HG03521 (cell line): ENCODE results near the gene CRYGD.
"Not testable (repeated sequence)": the region's sequence is repeated elsewhere in the genome, so short reads cannot be mapped to it uniquely, and the experiment has no call there.

Experiments
- ATAC-seq: cut with Tn5 transposase; IDR thresholded peaks from one replicate; pipeline ENCODE4 v1.9.1; 2021; ENCODE audit warnings: mild to moderate bottlenecking, moderate library complexity; ENCODE audit not compliant: unreplicated experiment

The CRYGD gene

GRCh38 chr2:208124013-208124715, at the start of gene CRYGD:
TSS of gene CRYGD (minus strand) at chr2:208124524. CDS start at chr2:208124473, 51 bp downstream.
- not testable (repeated sequence) for ATAC-seq

GRCh38 chr2:208172125-208172524, 47.8 kb upstream of the CRYGD start:
- no peak for ATAC-seq

DNA sequence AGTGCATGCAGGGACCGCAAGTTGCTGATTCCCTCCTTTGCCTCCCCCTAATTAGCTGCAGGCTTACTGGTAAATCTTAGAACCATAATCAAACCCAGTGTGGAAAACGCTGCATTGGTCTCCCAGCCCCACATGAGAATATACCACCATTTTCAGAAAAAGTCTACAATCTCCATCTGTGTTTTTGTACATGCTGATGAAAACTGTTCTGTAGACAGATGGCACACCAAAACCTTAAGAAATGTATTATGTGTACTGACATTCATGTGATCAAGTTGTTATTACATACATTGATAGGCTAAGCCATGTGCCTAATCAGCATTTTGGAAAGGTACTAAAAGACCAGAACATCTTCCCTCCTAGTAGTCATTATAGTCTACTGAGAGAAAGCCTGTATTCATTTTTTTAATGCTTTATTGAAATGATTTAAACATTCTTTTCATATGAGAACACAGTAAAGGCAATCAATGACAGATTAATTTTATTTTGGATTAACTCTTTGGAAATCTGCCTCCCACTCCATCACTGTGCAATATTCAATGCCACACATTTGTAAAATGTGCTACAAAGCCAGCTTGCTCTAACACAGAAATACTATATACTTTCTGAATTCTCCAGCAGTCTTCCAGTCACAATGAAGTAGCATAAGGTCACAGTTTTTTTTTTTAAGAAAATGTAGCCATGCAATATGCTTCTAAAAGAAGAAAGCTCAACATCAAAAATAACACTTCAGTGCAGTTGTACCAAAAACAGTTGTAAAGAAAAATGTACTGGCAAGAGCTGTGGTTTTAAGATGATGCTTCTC, 40.8 kb upstream of the CRYGD start:
- no peak for ATAC-seq

GRCh38 chr2:208163489-208163888, 39.2 kb upstream of the CRYGD start, which contains the start of gene CRYGA:
TSS of gene CRYGA (minus strand) at chr2:208163589. CDS start at chr2:208163556, 33 bp downstream.
- no peak for ATAC-seq

- no peak for ATAC-seq
Measured at GRCh38 chr2:208156439-208156838, 32.1 kb upstream of the CRYGD start.

DNA sequence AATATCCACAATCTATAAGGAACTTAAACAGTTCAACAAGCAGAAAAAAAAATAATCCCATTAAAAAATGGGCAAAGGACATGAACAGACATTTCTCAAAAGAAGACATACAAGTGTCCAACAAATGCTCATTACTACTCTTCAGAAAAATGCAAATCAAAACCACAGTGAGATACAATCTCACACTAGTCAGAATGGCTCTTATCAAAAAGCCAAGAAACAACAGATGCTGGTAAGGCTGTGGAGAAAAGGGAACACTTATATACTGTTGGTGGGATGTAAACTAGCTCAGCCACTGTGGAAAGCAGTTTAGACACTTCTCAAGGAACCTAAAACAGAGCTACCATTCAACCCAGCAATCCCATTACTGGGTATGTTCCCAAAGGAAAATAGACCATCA, 28.8 kb upstream of the CRYGD start:
- ATAC-seq, result no peak

DNA sequence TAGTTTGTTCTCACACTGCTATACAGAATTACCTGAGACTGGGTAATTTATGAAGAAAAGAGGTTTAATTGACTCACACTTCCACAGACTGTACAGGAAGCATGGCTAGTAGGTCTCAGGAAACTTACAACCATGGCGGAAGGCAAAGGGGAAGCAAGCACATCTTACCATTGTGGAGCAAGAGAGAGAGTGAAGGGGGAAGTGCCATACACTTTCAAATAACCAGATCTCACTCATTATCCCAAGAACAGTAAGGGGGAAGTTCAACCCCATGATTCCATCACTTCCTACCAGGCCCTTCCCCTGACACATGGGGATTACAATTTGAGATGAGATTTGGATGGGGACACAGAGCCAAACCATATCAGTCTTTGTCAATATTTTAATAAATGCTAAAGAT, 26.6 kb upstream of the CRYGD start:
- ATAC-seq, result no peak

- ATAC-seq, result no peak
Measured at GRCh38 chr2:208150094-208150493, 25.8 kb upstream of the CRYGD start.

DNA sequence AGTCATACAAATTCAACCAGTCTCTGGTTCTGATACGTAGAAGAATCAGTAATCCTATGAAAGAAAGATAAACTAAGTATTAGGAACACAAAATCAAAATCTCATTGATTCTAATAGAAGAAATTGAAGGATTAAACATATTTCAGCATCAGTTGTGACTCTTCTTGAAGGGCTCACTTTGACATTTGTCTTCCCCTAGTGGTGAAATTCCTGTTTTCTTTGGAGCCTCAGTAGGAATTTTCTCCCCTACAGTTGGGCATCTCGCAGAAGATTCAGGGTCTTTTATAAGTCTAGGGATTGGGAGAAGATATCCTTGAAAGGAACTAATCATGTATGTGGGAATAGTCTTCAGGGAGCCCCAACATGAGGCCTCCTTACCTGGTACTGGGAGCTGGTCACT, 24.5 kb upstream of the CRYGD start:
- no peak for ATAC-seq

- no peak for ATAC-seq
Measured at GRCh38 chr2:208147759-208148158, 23.4 kb upstream of the CRYGD start.

DNA sequence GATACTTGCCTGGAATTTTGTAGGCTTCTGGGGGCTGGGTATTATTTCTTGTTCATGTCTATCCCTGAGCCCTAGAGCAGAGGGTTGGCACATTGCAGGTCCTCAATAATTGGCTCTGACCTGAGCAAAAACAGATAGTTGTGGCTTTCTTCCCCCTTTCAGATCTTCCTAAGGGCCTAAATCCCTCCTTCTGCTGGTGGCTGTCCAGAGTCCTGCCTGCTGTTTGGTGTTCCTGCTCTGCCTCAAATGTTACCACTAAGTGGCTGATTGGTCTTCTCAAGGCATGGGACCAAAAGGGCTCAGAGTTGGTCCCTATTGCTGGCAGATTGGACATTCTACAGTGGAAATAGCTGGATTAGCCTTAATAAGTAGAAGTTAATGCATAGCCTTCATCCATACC, 22.7 kb upstream of the CRYGD start:
- no peak for ATAC-seq

DNA sequence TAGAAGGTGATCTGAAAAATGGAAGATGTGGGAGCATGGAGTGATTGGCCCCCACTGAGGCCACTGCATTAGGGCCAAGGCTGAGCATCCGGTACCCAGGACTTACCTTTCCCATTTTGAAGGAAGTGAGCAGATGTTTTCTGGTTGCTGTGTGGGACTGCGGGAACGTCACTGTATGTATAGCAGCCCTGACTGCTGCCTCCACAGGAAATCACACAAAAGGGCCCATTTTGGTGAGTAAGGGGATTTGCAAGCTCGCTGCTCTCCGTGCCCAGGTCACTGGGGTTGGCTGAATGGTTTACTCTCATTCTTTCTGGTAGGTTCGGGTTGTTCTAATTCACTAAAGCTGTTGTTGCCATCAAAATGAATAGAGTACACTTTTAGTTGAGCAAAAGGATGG, 21.7 kb upstream of the CRYGD start, which contains the start of gene CRYGB:
Gene CRYGB (minus strand): TSS at position 153 of the 400 bp plus-strand sequence. CDS start 38 bp downstream, at position 115.
- no peak for ATAC-seq

DNA sequence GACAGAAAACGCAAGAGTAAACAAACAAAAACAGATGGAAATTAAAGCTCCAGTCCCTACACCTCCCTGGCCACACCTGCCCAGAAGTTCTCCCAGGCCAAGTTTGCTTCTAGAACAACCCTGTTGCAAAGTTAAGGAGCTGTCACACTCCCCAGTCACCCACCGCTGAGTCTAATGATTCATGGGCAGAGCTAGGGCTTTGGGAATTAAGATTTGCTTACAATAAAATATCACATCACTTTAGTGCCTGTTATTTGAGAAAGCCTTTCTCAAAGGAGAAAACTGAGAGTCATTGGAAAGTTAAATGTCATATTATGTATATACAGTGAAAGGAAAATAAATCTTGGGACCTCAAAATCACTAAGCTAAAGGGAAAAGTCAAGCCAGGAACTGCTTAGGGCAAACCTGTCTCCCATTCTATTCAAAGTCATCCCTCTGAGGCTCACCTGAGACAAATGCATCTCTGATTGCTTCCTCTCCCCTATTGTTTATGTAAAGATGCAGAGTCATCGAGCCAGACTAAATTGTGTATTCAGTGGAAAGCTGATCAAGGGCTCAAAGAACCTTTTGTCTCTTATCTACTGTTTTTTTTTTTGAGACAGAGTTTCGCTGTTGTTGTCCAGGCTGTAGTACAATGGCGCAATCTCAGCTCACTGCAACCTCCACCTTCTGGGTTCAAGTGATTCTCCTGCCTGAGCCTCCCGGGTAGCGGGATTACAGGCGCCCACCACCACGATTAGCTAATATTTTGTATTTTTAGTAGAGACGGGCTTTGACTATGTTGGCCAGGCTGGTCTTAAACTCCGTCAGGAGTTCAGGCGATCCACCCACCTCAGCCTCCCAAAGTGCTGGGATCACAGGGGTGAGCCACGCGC, 18.8 kb upstream of the CRYGD start:
- ATAC-seq, result no peak

DNA sequence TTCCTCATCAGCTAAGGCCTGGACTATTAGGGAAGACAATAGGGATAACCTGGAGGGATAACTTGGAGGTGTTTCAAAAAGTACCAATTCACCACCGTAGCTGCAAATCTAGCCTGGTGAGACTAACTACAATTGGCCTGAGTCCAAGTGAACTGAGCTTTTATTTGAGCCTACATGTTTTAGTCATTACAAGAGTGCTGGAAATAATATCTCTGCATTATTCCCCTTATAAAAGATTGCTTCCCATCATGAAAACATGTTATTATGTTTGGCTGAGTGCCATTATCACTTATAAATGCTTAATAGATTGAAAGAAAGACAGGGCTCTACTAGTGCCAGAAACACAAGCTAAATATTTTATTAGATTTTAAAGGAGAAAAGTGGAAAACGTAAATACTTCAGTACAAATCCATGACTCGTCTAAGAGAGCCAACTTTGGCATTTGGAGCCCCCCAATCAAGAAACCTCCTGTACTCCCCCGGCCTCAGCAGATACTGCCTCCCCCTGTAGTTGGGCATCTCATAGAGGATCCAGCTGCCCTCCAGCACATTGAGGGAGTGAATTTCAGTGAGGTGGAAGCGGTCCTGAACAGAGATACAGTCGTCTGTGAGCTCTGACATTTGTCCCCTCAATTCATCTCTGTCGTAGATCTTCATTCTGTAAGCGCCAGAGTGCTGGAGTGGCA, 18.1 kb upstream of the CRYGD start:
- no peak for ATAC-seq

DNA sequence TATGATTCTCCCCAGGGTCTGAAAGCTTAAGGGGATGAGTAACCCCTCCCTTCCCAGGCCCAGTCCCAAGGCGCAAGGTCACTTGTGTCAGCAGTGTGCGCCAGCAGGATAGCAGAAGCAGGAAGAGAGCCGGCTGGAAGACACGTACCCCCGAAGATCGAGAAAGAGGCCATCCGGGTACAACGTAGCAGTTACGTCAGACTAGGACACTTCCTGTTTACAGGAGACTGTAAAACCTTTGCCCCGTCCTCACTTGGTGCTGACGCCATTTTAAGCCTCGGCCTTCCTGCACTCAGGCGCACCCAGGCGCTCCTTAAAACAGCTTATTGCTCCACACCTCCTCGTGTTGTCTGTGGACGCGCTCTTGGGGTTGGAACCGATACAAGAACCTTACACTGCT, 15.1 kb upstream of the CRYGD start:
- ATAC-seq, result no peak

DNA sequence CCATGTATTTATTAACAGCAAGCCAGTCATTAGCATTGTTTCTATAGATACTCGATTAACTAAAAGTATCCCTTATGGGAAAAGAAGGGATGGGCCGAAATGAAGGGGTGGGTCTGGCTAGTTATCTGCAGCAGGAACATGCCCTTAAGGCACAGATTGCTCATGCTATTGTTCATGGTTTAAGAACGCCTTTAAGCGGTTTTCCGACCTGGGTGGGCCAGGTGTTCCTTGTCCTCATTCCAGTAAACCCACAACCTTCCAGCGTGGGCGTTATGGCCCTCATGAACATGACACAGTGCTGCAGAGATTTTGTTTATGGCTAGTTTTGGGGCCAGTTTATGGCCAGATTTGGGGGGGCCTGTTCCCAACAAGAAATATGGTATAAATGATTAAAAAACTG, 14.0 kb upstream of the CRYGD start:
- not testable (repeated sequence) for ATAC-seq

DNA sequence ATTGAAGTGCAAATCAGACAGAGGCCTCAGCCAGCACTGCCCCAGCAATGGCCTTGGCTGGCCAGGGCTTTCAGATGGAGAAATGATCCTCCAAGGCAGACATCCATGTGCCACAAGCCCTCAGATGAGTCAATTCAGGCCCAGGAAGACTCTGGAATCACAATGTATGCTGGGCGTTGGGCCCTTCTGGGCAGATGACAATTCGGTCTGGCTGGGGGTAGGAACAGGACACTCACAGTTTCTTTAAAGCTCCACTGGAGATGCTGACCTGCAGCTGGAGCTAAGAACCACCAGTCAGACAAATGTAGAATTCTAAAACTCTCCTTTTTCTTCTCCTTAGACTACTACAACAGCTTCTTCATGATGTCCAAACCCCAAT, 12.4 kb upstream of the CRYGD start:
- ATAC-seq, result no peak

DNA sequence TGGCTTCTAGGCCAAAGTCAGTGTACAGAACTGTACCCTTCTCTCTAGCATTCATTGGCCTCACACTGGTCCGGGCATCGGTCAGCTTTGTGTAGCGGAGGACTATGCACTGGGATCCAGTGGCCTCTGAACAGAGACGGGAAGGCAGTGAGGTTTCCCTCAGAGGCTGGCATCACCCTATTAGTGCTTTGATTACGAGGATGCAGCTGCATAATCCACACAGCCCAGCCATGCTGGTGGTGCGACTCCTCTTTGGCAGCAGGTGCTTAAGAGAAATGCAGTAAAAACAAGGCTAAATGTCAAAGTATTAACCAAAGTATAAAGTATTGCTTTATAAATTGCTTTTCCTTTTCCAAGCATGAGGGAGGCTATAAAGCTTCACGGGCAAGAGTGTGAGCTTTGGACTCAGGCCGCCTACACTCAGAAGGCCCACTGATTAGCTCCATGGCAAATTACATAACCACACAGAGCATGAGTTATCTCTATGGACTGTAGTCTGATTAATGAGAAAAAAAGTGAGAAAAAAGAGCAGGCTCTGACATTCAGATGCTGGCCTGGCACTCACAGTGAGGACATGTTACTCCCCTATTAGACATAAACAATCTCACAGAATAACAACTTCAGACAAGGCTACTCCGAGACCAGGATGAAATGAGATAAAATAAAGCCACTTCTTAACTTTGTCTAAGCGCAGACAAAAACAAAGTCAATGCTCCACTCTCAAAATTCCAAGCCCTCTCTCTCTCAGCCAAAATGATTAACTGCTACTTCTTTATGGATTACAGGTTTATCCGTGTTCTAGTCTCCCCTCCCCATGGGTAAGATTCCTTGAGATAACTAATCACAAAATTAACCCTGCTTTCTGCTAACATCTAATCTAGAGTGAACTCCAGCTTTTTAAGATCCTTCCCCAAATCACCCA, 11.7 kb upstream of the CRYGD start:
- ATAC-seq, result no peak

DNA sequence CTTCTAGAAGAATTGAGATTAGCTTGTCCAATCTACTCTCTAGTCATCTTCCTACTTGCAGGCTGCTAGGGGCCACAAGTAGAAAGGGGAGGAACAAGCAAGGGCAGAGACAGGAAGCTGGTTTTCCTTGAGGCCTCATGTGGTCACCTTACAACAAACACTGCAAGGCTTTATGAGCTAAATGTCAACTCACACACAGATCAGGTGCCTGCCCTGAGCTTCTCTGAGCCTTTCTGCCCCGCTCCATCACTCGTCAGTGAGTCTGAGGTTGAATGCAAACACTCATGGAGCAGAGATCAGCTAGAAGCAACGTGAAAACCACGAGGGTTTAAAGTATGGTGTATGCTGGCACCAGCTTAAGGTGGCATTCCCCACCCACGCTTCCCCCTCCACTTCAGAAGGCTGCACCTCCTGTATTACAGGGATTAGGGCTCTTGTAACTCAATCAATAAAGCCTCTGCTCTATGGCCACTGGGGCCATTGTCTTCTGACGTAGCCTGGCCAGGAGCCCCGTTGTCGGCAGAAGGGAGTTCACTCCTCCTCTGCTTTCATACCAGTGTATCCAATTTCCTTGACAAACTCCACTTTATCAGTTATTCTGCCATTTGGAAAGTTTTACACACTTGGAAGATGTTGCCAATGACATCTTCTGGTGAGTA, 10.7 kb upstream of the CRYGD start:
- ATAC-seq, result no peak
